NCI-H1092 treated with DMSO at 0.1 percent for 48 hours (cell line): ENCODE results near the gene PIP5KL1.

Experiments
- DNase-seq: peaks from one replicate; lab custom pipeline; 2025; lab: John Stamatoyannopoulos, UW

Gene PIP5KL1

GRCh38 chr9:127931092-127931881, 710 bp upstream of the PIP5KL1 start:
- DNase-seq: no peak

DNA sequence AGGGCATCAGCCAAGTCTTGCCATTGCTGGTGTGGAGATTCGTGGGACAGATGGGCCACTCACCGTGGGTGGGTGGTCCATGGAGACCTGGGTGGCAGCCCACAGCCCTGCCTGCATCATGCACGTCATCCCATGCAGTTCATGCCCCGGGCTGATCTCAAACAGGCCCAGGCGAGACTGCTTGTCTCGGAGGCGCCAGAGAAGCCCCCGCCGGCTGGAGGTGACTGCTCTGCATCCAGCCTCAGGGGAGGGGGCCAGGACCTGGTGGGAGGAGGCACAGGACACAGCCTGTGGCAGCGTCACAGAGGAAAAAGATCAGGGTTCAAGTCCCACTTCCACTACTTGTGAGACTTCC, 975 bp downstream of the PIP5KL1 start:
- DNase-seq: no peak

DNA sequence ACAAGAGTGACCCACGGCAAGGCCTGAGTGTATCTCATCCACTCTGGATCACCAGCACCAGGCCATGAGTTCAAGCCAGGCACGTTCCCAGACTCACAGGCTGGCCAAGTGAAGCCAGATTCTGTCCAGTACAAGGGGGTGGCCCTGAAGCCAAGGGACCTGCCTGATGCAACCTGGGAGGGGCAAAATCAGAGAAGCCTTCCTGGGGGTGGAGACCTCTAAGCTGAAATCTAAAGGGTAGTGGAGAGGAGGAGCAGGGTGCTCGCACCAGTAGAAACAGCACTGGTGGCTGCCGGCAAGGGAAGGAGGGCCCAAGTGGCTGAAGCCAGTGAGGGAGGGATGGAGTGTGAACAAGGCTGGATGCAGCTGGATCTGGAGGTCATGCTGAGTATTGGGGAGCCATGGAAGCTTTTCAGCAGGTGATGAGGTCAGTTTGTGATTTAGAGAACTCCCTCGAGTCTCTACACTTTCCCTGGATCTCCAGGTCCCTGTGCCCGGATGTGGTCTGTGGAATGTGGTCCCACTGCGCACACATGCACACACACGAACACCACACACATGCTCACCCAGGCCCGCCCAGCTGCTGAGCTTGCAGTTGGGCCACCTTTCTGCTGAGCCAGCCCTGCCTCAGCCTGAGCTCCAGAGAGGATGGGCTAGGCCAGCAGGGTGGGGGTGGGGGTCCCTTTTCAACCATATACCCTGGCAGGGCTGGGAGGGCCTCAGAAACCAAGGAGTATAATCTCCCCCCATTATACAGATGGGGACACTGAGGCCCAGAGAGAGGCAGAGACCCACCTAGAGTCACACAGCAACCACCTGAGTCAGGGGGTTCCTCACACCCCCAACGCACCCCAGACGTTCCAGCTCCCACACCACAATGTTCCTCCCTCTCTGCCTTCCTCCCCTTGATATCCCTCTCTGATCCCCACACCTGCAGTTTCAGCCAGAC, 1.6 kb downstream of the PIP5KL1 start:
- DNase-seq: no peak

DNA sequence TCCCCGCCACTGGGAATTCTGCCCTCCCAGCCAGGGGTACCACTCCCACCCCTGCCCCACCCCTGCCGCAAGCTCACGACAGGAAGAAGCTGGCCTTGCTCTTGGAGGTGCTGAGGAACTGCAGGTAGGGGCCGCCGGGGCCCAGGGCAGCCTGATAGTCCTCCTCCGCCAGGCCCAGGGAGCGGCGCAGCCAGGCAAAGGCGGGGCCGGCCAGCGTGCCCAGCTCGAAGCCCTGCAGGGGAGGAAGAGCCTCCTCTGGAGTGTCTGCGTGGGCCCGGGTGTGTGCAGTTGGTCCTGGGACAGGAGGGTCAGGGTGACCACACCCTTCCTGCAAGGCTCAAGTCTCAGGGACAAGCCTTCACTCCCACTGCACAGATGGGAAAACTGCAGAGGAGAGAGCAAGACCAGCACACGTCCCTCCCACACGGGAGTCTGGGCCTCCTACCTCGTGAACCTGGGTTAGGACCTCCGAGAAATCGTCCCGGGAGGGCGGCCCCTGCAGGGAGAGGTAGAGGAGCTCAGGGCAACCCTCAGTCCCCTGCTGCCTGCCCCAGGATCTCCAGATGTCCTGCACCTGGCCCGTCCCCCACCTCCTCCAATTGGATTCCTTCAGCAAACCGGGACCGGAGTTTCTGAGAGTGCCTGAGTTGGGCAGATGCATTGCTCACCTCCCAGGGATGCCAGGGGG, 2.4 kb downstream of the PIP5KL1 start:
- DNase-seq: no peak

GRCh38 chr9:127927201-127927987, 3.2 kb downstream of the PIP5KL1 start:
- no peak for DNase-seq

DNA sequence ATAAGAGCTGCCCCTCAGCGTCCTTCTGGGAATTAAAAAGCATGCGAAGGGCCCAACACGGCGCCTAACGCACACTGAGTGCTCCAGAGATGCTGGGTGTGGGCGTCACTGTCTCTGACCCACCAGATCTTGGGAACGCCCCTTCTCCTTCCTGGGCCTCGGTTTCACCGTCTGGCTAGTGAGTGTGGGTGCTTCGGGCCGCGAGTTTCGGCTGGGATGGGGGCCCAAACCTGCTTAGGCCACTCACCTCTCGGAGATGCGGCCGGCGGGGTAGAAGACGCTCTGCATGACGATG, 3.7 kb downstream of the PIP5KL1 start:
- no peak for DNase-seq

DNA sequence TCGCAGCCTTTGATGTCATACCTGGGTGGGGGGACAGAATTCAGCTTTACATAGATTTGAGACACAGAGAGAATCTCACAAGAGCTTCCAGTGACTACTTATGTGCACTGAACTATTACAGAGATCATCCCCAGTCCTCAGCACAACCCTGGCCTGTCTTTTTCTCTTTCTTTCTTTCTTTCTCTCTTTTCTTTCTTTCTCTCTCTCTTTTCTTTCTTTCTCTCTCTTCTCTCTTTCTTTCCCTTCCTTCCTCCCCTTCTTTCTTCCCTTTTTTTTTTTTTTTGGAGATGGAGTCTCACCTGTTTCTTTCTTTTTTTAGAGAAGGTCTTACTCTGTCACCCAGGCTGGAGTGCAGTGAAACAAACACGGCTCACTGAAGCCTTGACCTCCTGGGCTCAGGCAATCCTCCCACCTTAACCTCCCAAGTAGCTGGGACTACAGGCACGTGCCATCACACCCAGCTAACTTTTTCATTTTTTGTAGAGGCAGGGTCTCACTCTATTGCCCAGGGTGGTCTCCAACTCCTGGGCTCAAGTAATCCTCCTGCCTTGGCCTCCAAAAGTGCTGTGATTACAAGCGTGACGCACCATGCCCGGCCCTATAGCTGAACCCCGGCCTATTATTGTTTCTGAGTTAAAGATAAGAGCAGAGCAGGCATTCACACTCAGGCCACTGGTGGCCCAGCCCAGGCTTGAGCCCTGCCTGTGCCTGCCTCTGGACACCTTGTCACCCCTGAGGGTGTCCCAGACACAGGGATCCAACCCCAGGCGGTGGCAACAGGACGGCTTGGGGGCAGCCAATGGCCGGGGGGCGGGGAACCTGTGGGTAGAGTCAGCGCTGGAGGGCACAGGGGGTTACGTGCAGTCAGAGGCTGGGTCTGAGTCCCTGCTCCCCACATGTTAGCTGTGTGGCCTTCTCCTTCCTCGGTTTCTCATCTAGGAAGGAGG, 4.3 kb downstream of the PIP5KL1 start:
- no peak for DNase-seq

DNA sequence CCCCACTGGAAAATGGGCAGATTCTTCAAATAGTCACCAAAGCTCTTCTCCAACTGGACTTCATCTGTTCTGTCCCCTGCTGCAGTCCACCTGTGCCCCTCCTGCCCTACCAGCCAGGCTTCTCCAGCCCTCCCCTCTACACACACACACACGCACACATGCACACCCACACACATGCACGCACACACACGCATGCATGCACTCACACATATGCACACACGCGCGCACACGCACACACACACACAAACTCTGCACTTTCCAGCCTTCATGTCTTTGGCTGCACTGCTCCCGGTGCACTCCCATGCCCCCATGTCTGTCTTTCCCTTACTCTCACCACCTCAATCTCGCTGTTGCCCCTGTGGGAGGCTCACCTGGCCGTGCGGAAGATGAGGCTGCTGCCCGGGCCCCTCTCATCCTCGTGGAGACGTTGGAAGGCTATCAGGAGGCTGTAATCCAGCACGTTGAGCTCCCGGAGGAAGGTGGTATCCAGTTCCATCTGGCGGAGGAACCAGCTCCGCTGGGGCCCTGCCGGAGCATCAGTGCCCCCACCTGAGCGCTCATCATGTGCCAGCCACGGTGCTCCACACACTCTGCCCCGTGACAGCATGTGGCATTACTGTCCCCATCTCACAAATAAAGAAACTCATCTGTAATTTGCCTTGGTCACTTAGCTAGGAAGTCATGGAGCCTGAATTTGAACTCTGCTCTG, 5.7 kb downstream of the PIP5KL1 start:
- DNase-seq: no peak

DNA sequence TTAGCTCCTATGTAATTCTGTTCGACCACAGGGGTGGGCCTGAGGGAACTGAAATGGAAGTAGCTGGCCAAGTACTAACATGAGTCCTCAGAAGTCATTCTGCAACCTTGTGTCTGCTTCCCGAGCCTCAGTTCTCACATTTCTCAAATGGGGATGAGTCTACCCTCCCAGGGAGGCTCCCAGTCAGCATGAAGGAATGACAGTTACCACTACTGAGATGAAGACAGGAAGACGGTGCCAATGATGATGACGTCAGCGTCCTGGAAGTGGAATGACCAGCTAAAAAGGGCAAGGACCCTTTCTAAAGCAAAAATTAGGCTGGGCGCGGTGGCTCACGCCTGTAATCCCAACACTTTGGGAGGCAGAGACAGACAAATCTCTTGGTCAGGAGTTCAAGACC, 6.8 kb downstream of the PIP5KL1 start:
- no peak for DNase-seq

GRCh38 chr9:127923046-127923445, 7.5 kb downstream of the PIP5KL1 start:
- no peak for DNase-seq

- DNase-seq: peak; percentile 42
Measured at GRCh38 chr9:127921557-127922120, 8.9 kb downstream of the PIP5KL1 start.

GRCh38 chr9:127920794-127921193, 9.8 kb downstream of the PIP5KL1 start:
- no peak for DNase-seq

GRCh38 chr9:127919253-127919815, 11.2 kb downstream of the PIP5KL1 start:
- no peak for DNase-seq

GRCh38 chr9:127918183-127919107, 12.1 kb downstream of the PIP5KL1 start:
- no peak for DNase-seq

GRCh38 chr9:127917603-127918002, 13.0 kb downstream of the PIP5KL1 start:
- DNase-seq: no peak

DNA sequence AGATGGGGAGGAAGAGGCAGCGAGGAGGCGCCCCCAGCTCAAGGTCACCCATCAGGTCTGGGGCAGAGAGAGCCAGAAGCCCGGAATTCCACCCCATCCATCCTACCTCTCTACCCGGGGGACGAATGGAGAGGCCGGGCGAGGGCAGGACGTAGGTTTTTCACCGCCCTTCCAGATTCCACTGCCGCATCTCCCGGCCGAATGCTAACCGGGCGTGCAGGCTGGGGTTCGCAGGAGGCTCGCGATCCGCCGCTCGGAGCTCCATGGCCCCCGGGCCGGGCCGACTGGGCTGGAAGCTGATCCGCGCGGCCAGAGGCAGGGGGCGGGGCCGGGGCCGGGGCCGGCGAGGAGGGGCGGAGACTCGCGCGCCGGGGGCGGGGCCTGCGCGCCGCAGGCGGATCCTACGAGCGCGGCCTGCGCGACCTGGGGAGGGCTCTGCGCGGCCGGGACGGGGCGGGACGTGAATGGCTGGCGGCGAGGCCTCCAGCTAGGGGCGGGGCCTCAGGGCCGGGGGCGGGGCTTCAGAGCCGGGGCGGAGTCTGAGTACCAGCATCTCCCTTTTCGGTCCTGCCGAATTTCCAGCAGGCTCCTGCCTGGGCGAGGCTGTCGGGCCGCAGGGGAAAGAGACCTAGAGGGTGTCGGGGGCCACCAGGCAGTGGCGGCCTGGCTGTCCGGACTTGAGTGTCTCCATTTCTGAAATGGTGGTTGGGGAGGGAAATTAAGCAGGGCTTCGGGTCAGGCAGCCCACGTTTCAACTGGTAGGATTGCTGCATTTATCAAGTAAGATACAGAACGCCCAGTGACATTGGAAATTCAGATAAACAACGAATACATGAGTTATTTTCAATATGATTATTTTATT, 13.6 kb downstream of the PIP5KL1 start, which contains the start of gene ST6GALNAC4:
Gene ST6GALNAC4, minus strand, starts transcription at position 322 of the 862 bp plus-strand sequence. CDS start 622 bp downstream, outside the sequence.
- DNase-seq: peak; percentile 83
